Mesendoderm (in vitro differentiated cells): Measurements from ENCODE around the gene CFC1B.
"Not testable (repeated sequence)": the region's sequence is repeated elsewhere in the genome, so short reads cannot be mapped to it uniquely, and the experiment has no call there.

Experiments
- DNase-seq: peaks from one replicate; pipeline ENCODE4 v3.0.0; 2013
- H2AK5ac ChIP-seq: 2 replicates; pipeline ENCODE4 v1.6.1; 2013; ENCODE audit warnings: low read length, inconsistent platforms
- H2BK120ac ChIP-seq: 2 replicates; pipeline ENCODE4 v1.6.1; 2013; ENCODE audit warnings: low read depth, mild to moderate bottlenecking, low read length, moderate library complexity, mixed read lengths
- H2BK15ac ChIP-seq: replicated peaks from 2 replicates; pipeline ENCODE4 v1.6.1; 2013; ENCODE audit warnings: low read depth, mild to moderate bottlenecking, moderate library complexity
- H2BK5ac ChIP-seq: 2 replicates; pipeline ENCODE4 v1.6.1; 2013; ENCODE audit warnings: low read length, inconsistent platforms
- H3K18ac ChIP-seq: 2 replicates; pipeline ENCODE4 v1.6.1; 2013; ENCODE audit warnings: mild to moderate bottlenecking, low read length, mixed read lengths
- H3K23ac ChIP-seq: one replicate; pipeline ENCODE4 v1.6.1; 2013; ENCODE audit warnings: low read length
- H3K27ac ChIP-seq: 2 replicates; pipeline ENCODE4 v1.5.1; 2013; ENCODE audit warnings: low read depth, mild to moderate bottlenecking, inconsistent platforms, low read length, moderate library complexity
- H3K27me3 ChIP-seq: 2 replicates; pipeline ENCODE4 v1.6.1; 2013; ENCODE audit warnings: low read length, control low read depth, mild to moderate bottlenecking, inconsistent platforms; ENCODE audit not compliant: insufficient read depth, poor library complexity
- H3K36me3 ChIP-seq: 2 replicates; pipeline ENCODE4 v1.6.1; 2013; ENCODE audit warnings: low read length, inconsistent platforms; ENCODE audit not compliant: control insufficient read depth, insufficient read depth
- H3K4ac ChIP-seq: one replicate; pipeline ENCODE4 v1.6.1; 2013; ENCODE audit warnings: low read depth, mild to moderate bottlenecking, low read length, moderate library complexity
- H3K4me1 ChIP-seq: 2 replicates; pipeline ENCODE4 v1.6.1; 2013; ENCODE audit warnings: low read depth, low read length, inconsistent platforms; ENCODE audit not compliant: control insufficient read depth
- H3K4me2 ChIP-seq: 2 replicates; pipeline ENCODE4 v1.6.1; 2013; ENCODE audit warnings: low read length
- H3K4me3 ChIP-seq: 2 replicates; pipeline ENCODE4 v1.5.1; 2013; ENCODE audit warnings: mild to moderate bottlenecking, low read length
- H3K56ac ChIP-seq: one replicate; pipeline ENCODE4 v1.6.1; 2013; ENCODE audit warnings: low read length
- H3K79me1 ChIP-seq: 2 replicates; pipeline ENCODE4 v1.6.1; 2013; ENCODE audit warnings: low read length, inconsistent platforms
- H3K79me2 ChIP-seq: 2 replicates; pipeline ENCODE4 v1.6.1; 2013; ENCODE audit warnings: mild to moderate bottlenecking, low read length; ENCODE audit not compliant: control insufficient read depth, insufficient read depth
- H3K9ac ChIP-seq: 2 replicates; pipeline ENCODE4 v1.6.1; 2013; ENCODE audit warnings: low read length, inconsistent platforms
- H4K5ac ChIP-seq: one replicate; pipeline ENCODE4 v1.6.1; 2013; ENCODE audit warnings: low read length
- H4K8ac ChIP-seq: one replicate; pipeline ENCODE4 v1.6.1; 2013; ENCODE audit warnings: low read depth, mild to moderate bottlenecking, control low read depth, low read length, moderate library complexity
- WGBS: extraction: QIAGEN DNeasy Blood & Tissue Kit; methylation state at CpG from one replicate; pipeline ENCODE4 v1.1.7; 2013; ENCODE audit warnings: low lambda C conversion rate, missing lambda C conversion rate; ENCODE audit not compliant: insufficient coverage; ENCODE audit errors: extremely low coverage; 5-methylcytosine and 5-hydroxymethylcytosine counted together

CFC1B gene

GRCh38 chr2:130548418-130548817, 27.4 kb downstream of the CFC1B start:
- H2BK5ac ChIP-seq, H3K23ac ChIP-seq, DNase-seq, H3K56ac ChIP-seq, H3K79me2 ChIP-seq, H4K5ac ChIP-seq, H2BK120ac ChIP-seq, H3K27me3 ChIP-seq, H2BK15ac ChIP-seq, H4K8ac ChIP-seq, H3K4me1 ChIP-seq, H3K4me3 ChIP-seq, H2AK5ac ChIP-seq, H3K9ac ChIP-seq, H3K18ac ChIP-seq, H3K27ac ChIP-seq, H3K4me2 ChIP-seq, H3K36me3 ChIP-seq, H3K79me1 ChIP-seq, H3K4ac ChIP-seq: not testable (repeated sequence)
- no CpG with 5 or more reads among the region's 3 CpGs for WGBS

GRCh38 chr2:130549475-130549874, 28.5 kb downstream of the CFC1B start:
- not testable (repeated sequence) for H3K18ac ChIP-seq, H2AK5ac ChIP-seq

DNA sequence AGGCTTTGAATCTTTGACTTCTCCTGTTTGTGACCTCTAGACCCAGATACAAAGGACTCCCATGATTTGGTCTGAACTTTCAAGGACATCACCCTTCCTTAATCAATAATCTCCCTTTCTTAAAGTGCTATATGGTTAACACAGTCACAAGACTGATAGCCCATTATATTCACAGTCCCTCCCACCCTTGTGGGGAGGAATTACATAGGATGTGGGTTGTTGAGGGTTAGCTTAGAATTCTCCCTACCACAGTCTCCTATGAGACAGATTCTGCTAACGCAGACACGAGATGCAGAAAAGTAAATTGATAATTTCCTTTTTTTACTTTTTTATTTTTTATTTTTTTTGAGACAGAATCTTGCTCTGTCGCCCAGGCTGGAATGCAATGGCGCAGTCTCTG, 33.2 kb downstream of the CFC1B start:
- not testable (repeated sequence) for H3K4ac ChIP-seq, H2BK120ac ChIP-seq, H3K27me3 ChIP-seq, H3K56ac ChIP-seq, H3K79me2 ChIP-seq, H3K23ac ChIP-seq, H2BK5ac ChIP-seq, DNase-seq, H3K4me2 ChIP-seq, H2BK15ac ChIP-seq, H3K79me1 ChIP-seq, H4K5ac ChIP-seq, H3K27ac ChIP-seq, H3K4me3 ChIP-seq, H3K9ac ChIP-seq, H3K36me3 ChIP-seq, H3K4me1 ChIP-seq, H4K8ac ChIP-seq, H3K18ac ChIP-seq, H2AK5ac ChIP-seq
- no CpG with 5 or more reads among the region's 4 CpGs for WGBS

More at GRCh38 chr2:130549475-130549874, 28.5 kb downstream of the CFC1B start:
- not testable (repeated sequence) for DNase-seq, H3K27me3 ChIP-seq, H2BK15ac ChIP-seq, H3K27ac ChIP-seq, H3K9ac ChIP-seq, H3K4me1 ChIP-seq, H3K23ac ChIP-seq, H3K4me2 ChIP-seq, H3K4ac ChIP-seq, H3K4me3 ChIP-seq, H3K79me2 ChIP-seq, H4K8ac ChIP-seq, H3K56ac ChIP-seq, H3K79me1 ChIP-seq, H3K36me3 ChIP-seq, H4K5ac ChIP-seq, H2BK120ac ChIP-seq, H2BK5ac ChIP-seq
- WGBS: no CpG with 5 or more reads among the region's 27 CpGs

DNA sequence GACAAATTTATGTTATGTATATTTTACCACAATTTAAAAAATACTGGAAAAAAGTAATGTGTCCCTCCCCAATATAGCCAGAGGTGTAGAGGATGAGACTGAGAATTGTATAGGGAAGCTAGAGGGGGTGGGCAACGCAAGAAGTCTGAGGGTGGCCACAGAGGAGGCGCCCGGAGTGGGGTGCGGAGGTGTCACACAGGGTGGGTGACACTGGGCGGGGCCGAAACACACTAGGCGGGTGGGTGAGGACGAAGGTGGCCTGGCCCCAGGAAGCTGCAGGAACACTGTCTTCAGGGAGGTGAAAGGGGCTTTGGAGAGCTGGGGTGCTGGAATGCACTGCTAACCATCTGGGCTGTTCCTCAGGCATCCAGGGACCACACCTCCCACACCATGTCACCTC, 35.4 kb downstream of the CFC1B start:
- H3K18ac ChIP-seq, H3K79me1 ChIP-seq, H2AK5ac ChIP-seq, H3K56ac ChIP-seq, H3K4me1 ChIP-seq, H3K36me3 ChIP-seq, H3K23ac ChIP-seq, H3K27ac ChIP-seq, H3K27me3 ChIP-seq, H3K9ac ChIP-seq, H2BK5ac ChIP-seq, DNase-seq, H3K4me2 ChIP-seq, H3K4ac ChIP-seq, H4K8ac ChIP-seq, H2BK120ac ChIP-seq, H3K4me3 ChIP-seq, H4K5ac ChIP-seq, H3K79me2 ChIP-seq, H2BK15ac ChIP-seq: not testable (repeated sequence)
- no CpG with 5 or more reads among the region's 8 CpGs for WGBS

- H3K4me1 ChIP-seq, H2AK5ac ChIP-seq, H3K9ac ChIP-seq, H3K18ac ChIP-seq, H2BK15ac ChIP-seq, DNase-seq, H4K8ac ChIP-seq, H3K79me1 ChIP-seq, H3K36me3 ChIP-seq, H4K5ac ChIP-seq, H3K4me3 ChIP-seq, H3K56ac ChIP-seq, H3K4ac ChIP-seq, H2BK5ac ChIP-seq, H3K27ac ChIP-seq, H3K4me2 ChIP-seq, H3K27me3 ChIP-seq, H3K23ac ChIP-seq, H2BK120ac ChIP-seq, H3K79me2 ChIP-seq: not testable (repeated sequence)
- WGBS: no CpG with 5 or more reads among the region's 4 CpGs
Measured at GRCh38 chr2:130566165-130566564, 45.1 kb downstream of the CFC1B start.

DNA sequence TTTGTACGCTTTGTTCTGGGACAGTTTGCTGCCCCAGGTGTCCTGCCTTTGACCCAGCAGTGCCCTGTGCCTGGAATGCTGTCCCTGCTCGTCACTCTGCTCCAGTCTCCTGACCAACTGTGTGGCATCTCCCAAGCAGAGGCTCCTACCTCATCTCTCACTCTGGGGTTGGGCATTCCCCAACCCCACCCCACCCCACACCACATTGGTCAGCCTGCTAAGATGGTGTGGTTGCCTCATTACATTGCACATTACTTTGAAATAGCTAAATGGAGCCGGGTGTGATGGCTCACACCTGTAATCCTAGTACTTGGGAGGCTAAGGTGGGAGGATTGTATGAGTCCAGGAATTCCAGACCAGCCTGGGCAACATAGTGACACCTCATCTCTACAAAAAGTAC, 50.9 kb downstream of the CFC1B start:
- H3K56ac ChIP-seq, H3K4ac ChIP-seq, H2BK5ac ChIP-seq, H3K23ac ChIP-seq, H3K4me1 ChIP-seq, H4K8ac ChIP-seq, H2AK5ac ChIP-seq, H3K27ac ChIP-seq, H3K4me3 ChIP-seq, H3K79me1 ChIP-seq, H3K27me3 ChIP-seq, H3K4me2 ChIP-seq, H2BK120ac ChIP-seq, H4K5ac ChIP-seq, H3K36me3 ChIP-seq, H3K79me2 ChIP-seq, H2BK15ac ChIP-seq, DNase-seq, H3K9ac ChIP-seq, H3K18ac ChIP-seq: not testable (repeated sequence)
- WGBS: no CpG with 5 or more reads among the region's 3 CpGs
